Measurements from ENCODE around the gene ERN1. TPM values are rescaled to one million over a fixed set of nuclear protein-coding genes. Genes with fewer than 3 reads are reported as not detected.
A peak's percentile ranks its signal among the peaks of the same experiment; 100 is the strongest.

Gene ERN1
- total RNA-seq, 3 donors from 2014 or later = 18.4 to 27.1 (median 21.7) TPM

- no peak overlapping the region for H3K4me3 ChIP-seq
- no peaks in the 10 kb centered on the region for H3K36me3 ChIP-seq (ENCODE audit: low read depth)
- H3K9me3 ChIP-seq = no peaks in the 10 kb centered on the region
- no peak for DNase-seq
- no peak for TF ChIP-seq CTCF (IDR thresholded peaks at IDR 0.05)
- H3K4me1 ChIP-seq (ENCODE audit: low read depth) = peaks cover 3% of the 10 kb centered on the region
- ATAC-seq = no peak
- intact Hi-C loops (cut with DNase I, micrococcal nuclease) = no loop called here
Measured at GRCh38 chr17:64036198-64036922, 93.6 kb downstream of the ERN1 start.

DNA sequence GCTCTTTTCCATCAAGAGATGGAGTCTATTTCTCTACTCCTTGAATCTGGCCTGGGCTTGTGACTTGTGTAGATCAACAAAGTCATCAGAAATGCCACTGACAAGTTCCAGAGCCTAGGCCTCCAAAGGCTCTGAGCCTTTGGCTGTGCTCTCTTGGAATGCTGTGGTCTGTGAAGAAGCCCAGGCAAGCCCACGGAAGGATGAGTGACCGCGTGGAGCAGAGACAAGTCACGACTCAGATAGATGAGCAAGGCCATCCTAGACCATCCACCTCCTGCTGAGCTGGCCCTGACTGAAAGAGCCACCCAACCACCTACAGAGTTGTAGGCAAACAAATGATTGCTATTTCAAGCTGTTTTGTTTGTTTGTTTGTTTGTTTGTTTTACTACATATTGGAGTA is 97.9 kb downstream of the ERN1 start:
- intact Hi-C loops (cut with DNase I, micrococcal nuclease) = no loop called here
- Histone ChIP-seq H3K9me3 (no peaks in the 10 kb centered on the region), H3K36me3 (ENCODE audit: low read depth) (no peaks in the 10 kb centered on the region), H3K4me3 (no peak overlapping the region), H3K4me1 (ENCODE audit: low read depth) (no peaks in the 10 kb centered on the region)
- no peak for TF ChIP-seq CTCF (IDR thresholded peaks at IDR 0.05)
- no peak for ATAC-seq
- no peak for DNase-seq

DNA sequence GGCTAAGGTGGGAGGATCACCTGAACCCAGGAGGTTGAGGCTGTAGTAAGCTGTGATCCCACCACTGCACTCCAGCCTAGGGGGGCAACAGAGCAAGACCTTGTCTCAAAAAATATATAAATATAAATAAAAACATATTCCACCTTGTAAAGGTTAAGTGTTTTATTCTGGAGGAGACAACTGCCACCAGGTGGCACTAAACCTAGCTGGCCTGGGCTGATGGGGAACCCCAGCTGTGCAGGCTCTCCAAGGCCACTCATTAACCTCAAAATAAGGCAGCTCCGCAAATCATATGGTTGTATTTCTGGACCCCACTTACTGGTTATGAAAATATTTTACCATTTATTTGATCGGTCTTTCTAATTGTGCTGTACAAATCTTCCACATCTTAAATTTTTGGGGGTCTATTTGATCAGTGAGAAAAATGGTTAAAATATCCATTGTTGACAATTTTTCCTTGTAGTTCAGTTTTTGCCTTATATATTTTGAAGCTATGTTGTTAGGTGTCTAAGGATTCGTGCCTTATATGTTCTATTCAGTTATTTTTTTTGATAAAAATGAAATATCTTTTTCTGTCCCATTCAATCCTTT is 101.0 kb downstream of the ERN1 start:
- ATAC-seq = peak; percentile 65
- peak; percentile 37 for TF ChIP-seq CTCF (IDR thresholded peaks at IDR 0.05)

GRCh38 chr17:64025732-64026294 is 104.1 kb downstream of the ERN1 start:
- Histone ChIP-seq H3K36me3 (ENCODE audit: low read depth) (no peaks in the 10 kb centered on the region), H3K4me3 (no peak overlapping the region), H3K9me3 (no peaks in the 10 kb centered on the region), H3K4me1 (ENCODE audit: low read depth) (peaks cover 6% of the 10 kb centered on the region)
- peak; percentile 79 to 93 (median 86) for DNase-seq
- ATAC-seq = peak; percentile 94
- intact Hi-C loops (cut with DNase I, micrococcal nuclease) = loop anchor here (2.0 to 10.0 kb wide), 3 partner anchors 81 to 109 kb away; partner anchors contain the start of gene ERN1 (in 1 of the 2)
- peak; percentile 83 for TF ChIP-seq CTCF (IDR thresholded peaks at IDR 0.05)

More for the DNA sequence above, 101.0 kb downstream of the ERN1 start:
- Histone ChIP-seq H3K4me3 (no peak overlapping the region), H3K4me1 (ENCODE audit: low read depth) (peaks cover 6% of the 10 kb centered on the region), H3K9me3 (no peaks in the 10 kb centered on the region), H3K36me3 (ENCODE audit: low read depth) (no peaks in the 10 kb centered on the region)
- intact Hi-C loops (cut with DNase I, micrococcal nuclease) = loop anchor here in 1 of 2 donors (5.0 to 10.0 kb wide), 2 partner anchors 84 to 103 kb away; partner anchors contain the start of gene ERN1
- peak in 2 of 3 donors; percentile 57 to 90 for DNase-seq

DNA sequence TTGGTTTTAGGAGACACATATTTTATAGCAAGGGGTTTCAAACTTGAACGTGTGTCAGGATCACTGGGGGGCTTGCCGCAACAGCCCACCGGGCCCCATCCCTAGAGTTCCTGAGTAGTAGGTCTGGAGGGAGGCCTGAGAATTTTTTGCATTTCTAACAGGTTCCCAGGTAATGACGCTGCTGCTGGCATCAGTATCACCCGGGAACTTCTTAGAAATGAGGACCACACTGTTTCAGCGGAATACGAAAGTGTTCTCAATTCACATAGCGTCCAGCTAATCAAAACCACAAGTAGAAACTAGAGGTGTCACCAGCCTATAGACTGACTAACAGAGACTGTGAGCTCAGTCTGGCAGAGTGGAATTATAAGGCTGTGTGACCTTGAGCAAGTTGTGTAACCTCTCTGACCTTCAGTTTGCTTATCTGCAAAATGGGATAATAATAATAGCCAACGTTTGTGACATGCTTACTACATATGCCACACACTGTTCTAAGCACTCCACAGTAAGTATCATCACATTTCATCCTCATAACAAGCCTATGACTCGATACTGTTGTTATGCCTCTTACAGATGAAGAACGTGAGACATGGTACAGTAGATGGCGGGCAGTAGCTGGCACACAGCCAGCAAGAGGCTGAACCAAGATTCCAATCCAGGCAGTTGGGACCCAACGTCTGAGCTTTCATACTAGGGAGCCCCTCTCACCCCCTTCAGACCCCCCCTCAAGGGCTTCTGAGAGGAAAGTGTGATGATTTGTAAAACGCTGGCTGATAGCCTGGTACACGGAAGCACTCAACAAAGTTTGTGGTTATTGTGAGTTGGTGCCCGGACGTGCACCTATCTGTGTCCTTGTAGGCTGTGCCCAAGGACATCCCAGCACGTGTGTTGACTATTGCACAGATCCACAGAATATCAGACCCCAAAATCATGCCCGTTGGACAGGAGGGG is 104.9 kb downstream of the ERN1 start:
- no peak for TF ChIP-seq CTCF (IDR thresholded peaks at IDR 0.05)
- intact Hi-C loops (cut with DNase I, micrococcal nuclease) = loop anchor here in 1 of 2 donors (5.0 to 10.0 kb wide), 2 partner anchors 80 to 107 kb away; partner anchors contain the start of gene ERN1
- Histone ChIP-seq H3K9me3 (no peaks in the 10 kb centered on the region), H3K36me3 (ENCODE audit: low read depth) (no peaks in the 10 kb centered on the region), H3K4me1 (ENCODE audit: low read depth) (peaks cover 6% of the 10 kb centered on the region), H3K4me3 (no peak overlapping the region)
- DNase-seq (peak in 1 of 3 donors; percentile 23), ATAC-seq (peak; percentile 35)
